ENCODE results near the gene GPR108. TPM values are rescaled to one million over a fixed set of nuclear protein-coding genes. Genes with fewer than 3 reads are reported as not detected.

GPR108 gene
- total RNA-seq, 1 donor from 2014 or later, result 38.3 TPM

- H3K36me3 ChIP-seq, result no peaks in the 10 kb centered on the region
- peak overlapping the region; percentile 97 for H3K4me3 Mint-ChIP-seq
- peak overlapping the region; percentile 93 for H3K4me2 ChIP-seq
- H3K9me3 ChIP-seq (ENCODE audit: low read depth), result no peaks in the 10 kb centered on the region
- peaks cover 33% of the 10 kb centered on the region for H3F3A ChIP-seq (ENCODE audit: low read depth)
- H3K4me1 Mint-ChIP-seq, result peaks cover 31% of the 10 kb centered on the region
- peaks cover 9% of the 10 kb centered on the region for H3K27me3 Mint-ChIP-seq (ENCODE audit: insufficient read depth, low read depth)
- peak overlapping the region; percentile 91 for H3K4me3 ChIP-seq
- H3K27ac Mint-ChIP-seq, result peak overlapping the region; percentile 84
- H3K4me1 ChIP-seq, result peaks cover 20% of the 10 kb centered on the region
- no peaks in the 10 kb centered on the region for H4K20me1 ChIP-seq (ENCODE audit: low read depth)
- H3K27ac ChIP-seq, result no peak overlapping the region
- no peaks in the 10 kb centered on the region for H3K9me3 Mint-ChIP-seq
- peak overlapping the region; percentile 69 for H2AFZ ChIP-seq (replicated peaks)
- TF ChIP-seq EZH2 (IDR thresholded peaks at IDR 0.05) (no peak), EZH2phosphoT487 (IDR thresholded peaks at IDR 0.05) (no peak), CTCF (IDR thresholded peaks at IDR 0.05) (peak; percentile 62)
- DNase-seq (ENCODE audit: low spot score), result peak; percentile 88
- H3K36me3 Mint-ChIP-seq, result peaks cover 8% of the 10 kb centered on the region
- peaks cover 22% of the 10 kb centered on the region for H3K79me2 ChIP-seq (ENCODE audit: low read depth)
- no peaks in the 10 kb centered on the region for H3K27me3 ChIP-seq
- peak overlapping the region; percentile 50 for H3K9ac ChIP-seq
These were observed 1.0 kb downstream of the GPR108 start for GRCh38 chr19:6736169-6736916.

- Histone ChIP-seq H3F3A (ENCODE audit: low read depth) (peaks cover 29% of the 10 kb centered on the region), H3K4me2 (peak overlapping the region; percentile 93), H3K27me3 (no peaks in the 10 kb centered on the region), H3K9me3 (ENCODE audit: low read depth) (no peaks in the 10 kb centered on the region), H3K9ac (no peak overlapping the region), H2AFZ (replicated peaks) (no peak overlapping the region), H3K36me3 (no peaks in the 10 kb centered on the region), H3K79me2 (ENCODE audit: low read depth) (peaks cover 15% of the 10 kb centered on the region), H4K20me1 (ENCODE audit: low read depth) (no peaks in the 10 kb centered on the region), H3K27ac (no peak overlapping the region), H3K4me1 (peaks cover 20% of the 10 kb centered on the region), H3K4me3 (peak overlapping the region; percentile 91)
- no peak overlapping the region for H3K27ac Mint-ChIP-seq
- peaks cover 8% of the 10 kb centered on the region for H3K36me3 Mint-ChIP-seq
- no peaks in the 10 kb centered on the region for H3K9me3 Mint-ChIP-seq
- H3K4me1 Mint-ChIP-seq, result peaks cover 26% of the 10 kb centered on the region
- no peak for TF ChIP-seq EZH2phosphoT487 (IDR thresholded peaks at IDR 0.05)
- TF ChIP-seq CTCF (IDR thresholded peaks at IDR 0.05), result no peak
- TF ChIP-seq EZH2 (IDR thresholded peaks at IDR 0.05), result no peak
- peak overlapping the region; percentile 97 for H3K4me3 Mint-ChIP-seq
- H3K27me3 Mint-ChIP-seq (ENCODE audit: insufficient read depth, low read depth), result peaks cover 9% of the 10 kb centered on the region
- DNase-seq (ENCODE audit: low spot score), result no peak
These were observed 2.0 kb downstream of the GPR108 start for GRCh38 chr19:6735181-6735911.

GRCh38 chr19:6734096-6734696 is 3.2 kb downstream of the GPR108 start:
- DNase-seq (ENCODE audit: low spot score), result no peak
- no peak overlapping the region for H3K4me2 ChIP-seq
- H3K9me3 ChIP-seq (ENCODE audit: low read depth), result no peaks in the 10 kb centered on the region
- no peaks in the 10 kb centered on the region for H3K36me3 ChIP-seq
- no peak overlapping the region for H2AFZ ChIP-seq (replicated peaks)
- H3K9ac ChIP-seq, result no peak overlapping the region
- no peaks in the 10 kb centered on the region for H3K27me3 ChIP-seq
- Mint-ChIP-seq H3K9me3 (no peaks in the 10 kb centered on the region), H3K4me3 (no peak overlapping the region), H3K27me3 (ENCODE audit: insufficient read depth, low read depth) (peaks cover 13% of the 10 kb centered on the region), H3K4me1 (peaks cover 25% of the 10 kb centered on the region), H3K27ac (no peak overlapping the region), H3K36me3 (peaks cover 8% of the 10 kb centered on the region)
- H3K4me3 ChIP-seq, result no peak overlapping the region
- peaks cover 8% of the 10 kb centered on the region for H3K79me2 ChIP-seq (ENCODE audit: low read depth)
- TF ChIP-seq CTCF (IDR thresholded peaks at IDR 0.05) (no peak), EZH2 (IDR thresholded peaks at IDR 0.05) (no peak), EZH2phosphoT487 (IDR thresholded peaks at IDR 0.05) (no peak)
- peaks cover 19% of the 10 kb centered on the region for H3K4me1 ChIP-seq
- H4K20me1 ChIP-seq (ENCODE audit: low read depth), result no peaks in the 10 kb centered on the region
- no peak overlapping the region for H3K27ac ChIP-seq
- H3F3A ChIP-seq (ENCODE audit: low read depth), result peaks cover 22% of the 10 kb centered on the region
